Mucosa of rectum (tissue), 2 donors: ENCODE results near the gene RAD51B.

Source experiments
- H3K27ac ChIP-seq, 2 donors: one replicate each; pipeline ENCODE4 v1.7.0; 2013; ENCODE audit warnings: inconsistent platforms in 2 of 2, low read depth in 2 of 2, low read length in 2 of 2
- H3K27me3 ChIP-seq, 2 donors: one replicate each; pipeline ENCODE4 v1.7.0; 2013; ENCODE audit warnings: low read length in 2 of 2; ENCODE audit not compliant: control insufficient read depth in 2 of 2, insufficient read depth in 2 of 2
- H3K36me3 ChIP-seq, 2 donors: one replicate each; pipeline ENCODE4 v1.7.0; 2013; ENCODE audit warnings: low read length in 2 of 2; ENCODE audit not compliant: control insufficient read depth in 2 of 2, insufficient read depth in 2 of 2
- H3K4me1 ChIP-seq, 2 donors: one replicate each; pipeline ENCODE4 v1.7.0; 2013; ENCODE audit warnings: low read length in 2 of 2, mild to moderate bottlenecking in 1 of 2; ENCODE audit not compliant: control insufficient read depth in 2 of 2, insufficient read depth in 2 of 2
- H3K4me3 ChIP-seq, 2 donors: one replicate each; pipeline ENCODE4 v1.7.0; 2013; ENCODE audit warnings: low read length in 2 of 2
- H3K9ac ChIP-seq, 2 donors: one replicate each; pipeline ENCODE4 v1.7.0; 2013; ENCODE audit warnings: low read length in 2 of 2, low read depth in 1 of 2, mild to moderate bottlenecking in 1 of 2
- H3K9me3 ChIP-seq, 2 donors: one replicate each; pipeline ENCODE4 v1.7.0; 2013; ENCODE audit warnings: low read length in 2 of 2; ENCODE audit not compliant: control insufficient read depth in 2 of 2
- donor health status: healthy.
- donor health status: Normal muscosa, but diverticular disease.

The RAD51B gene

GRCh38 chr14:68146818-68147217 lies 327.2 kb downstream of the RAD51B start:
- peak overlapping the region in 1 of 2 donors; percentile 25 for H3K27ac ChIP-seq
- H3K9ac ChIP-seq = no peak overlapping the region
- peaks cover 15 to 24% of the 10 kb centered on the region in 2 donors for H3K4me1 ChIP-seq
- no peaks in the 10 kb centered on the region for H3K9me3 ChIP-seq
- no peaks in the 10 kb centered on the region for H3K27me3 ChIP-seq
- no peaks in the 10 kb centered on the region for H3K36me3 ChIP-seq
- H3K4me3 ChIP-seq = no peak overlapping the region

GRCh38 chr14:68147303-68147702 lies 327.7 kb downstream of the RAD51B start:
- peaks cover 15 to 24% of the 10 kb centered on the region in 2 donors for H3K4me1 ChIP-seq
- no peaks in the 10 kb centered on the region for H3K9me3 ChIP-seq
- H3K27ac ChIP-seq = no peak overlapping the region
- H3K27me3 ChIP-seq = no peaks in the 10 kb centered on the region
- H3K4me3 ChIP-seq = no peak overlapping the region
- no peaks in the 10 kb centered on the region for H3K36me3 ChIP-seq
- no peak overlapping the region for H3K9ac ChIP-seq

GRCh38 chr14:68148276-68148675 lies 328.7 kb downstream of the RAD51B start:
- Histone ChIP-seq H3K4me3 (no peak overlapping the region), H3K9me3 (no peaks in the 10 kb centered on the region), H3K9ac (no peak overlapping the region), H3K27me3 (no peaks in the 10 kb centered on the region), H3K27ac (no peak overlapping the region), H3K36me3 (no peaks in the 10 kb centered on the region), H3K4me1 (peaks cover 11 to 17% of the 10 kb centered on the region in 2 donors)

- Histone ChIP-seq H3K9ac (no peak overlapping the region), H3K27ac (no peak overlapping the region), H3K4me1 (peaks cover 6 to 12% of the 10 kb centered on the region in 2 donors), H3K36me3 (no peaks in the 10 kb centered on the region), H3K27me3 (no peaks in the 10 kb centered on the region), H3K9me3 (no peaks in the 10 kb centered on the region), H3K4me3 (no peak overlapping the region)
Measured at GRCh38 chr14:68148763-68149162, 329.2 kb downstream of the RAD51B start.

GRCh38 chr14:68153275-68153674 lies 333.7 kb downstream of the RAD51B start:
- H3K36me3 ChIP-seq = no peaks in the 10 kb centered on the region
- no peak overlapping the region for H3K27ac ChIP-seq
- H3K27me3 ChIP-seq = no peaks in the 10 kb centered on the region
- no peaks in the 10 kb centered on the region for H3K4me1 ChIP-seq
- no peak overlapping the region for H3K4me3 ChIP-seq
- no peak overlapping the region for H3K9ac ChIP-seq
- H3K9me3 ChIP-seq = no peaks in the 10 kb centered on the region

- Histone ChIP-seq H3K4me1 (no peaks in the 10 kb centered on the region), H3K36me3 (no peaks in the 10 kb centered on the region), H3K9me3 (no peaks in the 10 kb centered on the region), H3K27me3 (no peaks in the 10 kb centered on the region), H3K9ac (no peak overlapping the region), H3K4me3 (no peak overlapping the region), H3K27ac (no peak overlapping the region)
Measured at GRCh38 chr14:68154275-68154674, 334.7 kb downstream of the RAD51B start.

GRCh38 chr14:68157971-68158371 lies 338.4 kb downstream of the RAD51B start:
- Histone ChIP-seq H3K27me3 (no peaks in the 10 kb centered on the region), H3K36me3 (no peaks in the 10 kb centered on the region), H3K4me3 (no peak overlapping the region), H3K4me1 (peaks cover 0 to 4% of the 10 kb centered on the region in 2 donors), H3K9me3 (no peaks in the 10 kb centered on the region), H3K9ac (no peak overlapping the region), H3K27ac (no peak overlapping the region)

GRCh38 chr14:68158640-68159039 lies 339.1 kb downstream of the RAD51B start:
- Histone ChIP-seq H3K9me3 (no peaks in the 10 kb centered on the region), H3K27me3 (no peaks in the 10 kb centered on the region), H3K4me1 (peaks cover 0 to 4% of the 10 kb centered on the region in 2 donors), H3K27ac (no peak overlapping the region), H3K36me3 (no peaks in the 10 kb centered on the region), H3K4me3 (no peak overlapping the region), H3K9ac (no peak overlapping the region)

GRCh38 chr14:68159701-68160633 lies 340.4 kb downstream of the RAD51B start:
- H3K36me3 ChIP-seq = no peaks in the 10 kb centered on the region
- no peaks in the 10 kb centered on the region for H3K27me3 ChIP-seq
- H3K4me3 ChIP-seq = no peak overlapping the region
- no peak overlapping the region for H3K9ac ChIP-seq
- H3K4me1 ChIP-seq = peaks cover 0 to 14% of the 10 kb centered on the region in 2 donors
- H3K9me3 ChIP-seq = no peaks in the 10 kb centered on the region
- H3K27ac ChIP-seq = no peak overlapping the region

GRCh38 chr14:68160779-68161546 lies 341.4 kb downstream of the RAD51B start:
- H3K9me3 ChIP-seq = no peaks in the 10 kb centered on the region
- no peak overlapping the region for H3K4me3 ChIP-seq
- no peaks in the 10 kb centered on the region for H3K36me3 ChIP-seq
- no peak overlapping the region for H3K27ac ChIP-seq
- no peaks in the 10 kb centered on the region for H3K27me3 ChIP-seq
- H3K4me1 ChIP-seq = peaks cover 4 to 23% of the 10 kb centered on the region in 2 donors
- H3K9ac ChIP-seq = no peak overlapping the region
